Kidney glomerular epithelial cell (primary cell): ENCODE measurements around the gene PKN1.
"Not testable (repeated sequence)": the region's sequence is repeated elsewhere in the genome, so short reads cannot be mapped to it uniquely, and the experiment has no call there.

ENCODE experiments used
- DNase-seq: peaks from one replicate; lab custom pipeline; 2025; lab: John Stamatoyannopoulos, UW

PKN1 gene

GRCh38 chr19:14432791-14433553 lies at the start of gene PKN1:
PKN1 (plus strand) TSS chr19:14433306; CDS start chr19:14433522, 216 bp downstream.
- no peak for DNase-seq

- no peak for DNase-seq
Measured at GRCh38 chr19:14383661-14384555, 49.2 kb upstream of the PKN1 start.

GRCh38 chr19:14385492-14385891 lies 47.6 kb upstream of the PKN1 start:
- DNase-seq, result no peak

GRCh38 chr19:14390548-14390947 lies 42.6 kb upstream of the PKN1 start:
- DNase-seq, result no peak

GRCh38 chr19:14391156-14391821 lies 41.8 kb upstream of the PKN1 start:
- DNase-seq, result no peak

- no peak for DNase-seq
Measured at GRCh38 chr19:14393329-14393728, 39.8 kb upstream of the PKN1 start.

- DNase-seq, result no peak
Measured at GRCh38 chr19:14394167-14394566, 38.9 kb upstream of the PKN1 start.

- DNase-seq, result no peak
Measured at GRCh38 chr19:14395262-14395661, 37.8 kb upstream of the PKN1 start.

GRCh38 chr19:14395710-14396336 lies 37.3 kb upstream of the PKN1 start:
- DNase-seq, result no peak

GRCh38 chr19:14396730-14397129 lies 36.4 kb upstream of the PKN1 start:
- not testable (repeated sequence) for DNase-seq

GRCh38 chr19:14397168-14397567 lies 35.9 kb upstream of the PKN1 start:
- DNase-seq, result not testable (repeated sequence)

- peak; percentile 87 for DNase-seq
Measured at GRCh38 chr19:14400951-14401431, 32.1 kb upstream of the PKN1 start.

GRCh38 chr19:14401468-14402195 lies 31.5 kb upstream of the PKN1 start:
- DNase-seq, result no peak

- DNase-seq, result no peak
Measured at GRCh38 chr19:14402332-14403144, 30.6 kb upstream of the PKN1 start.

GRCh38 chr19:14403145-14403930 lies 29.8 kb upstream of the PKN1 start:
- DNase-seq, result not testable (repeated sequence)

- no peak for DNase-seq
Measured at GRCh38 chr19:14404312-14404711, 28.8 kb upstream of the PKN1 start.

- DNase-seq, result no peak
Measured at GRCh38 chr19:14405380-14405757, 27.7 kb upstream of the PKN1 start.

- peak; percentile 57 for DNase-seq
Measured at GRCh38 chr19:14405758-14406644, 27.1 kb upstream of the PKN1 start.
